Heart right ventricle (tissue), 16 donors: ENCODE results near the gene TP63. TPM values are rescaled to one million over a fixed set of nuclear protein-coding genes. Genes with fewer than 3 reads are reported as not detected.

Source experiments
- ATAC-seq, 8 donors: fragments of 200-7000 bp; cut with Tn5 transposase; one replicate each; pipeline ENCODE4 v1.9.1; 2020; ENCODE audit warnings: mild to moderate bottlenecking in 8 of 8, moderate library complexity in 8 of 8, moderate number of reproducible peaks in 1 of 8
- DNase-seq, 2 donors: peaks; one replicate each; pipeline ENCODE4 v3.0.0-alpha.2; 2020
- H3K27ac ChIP-seq, 10 donors: fragments of 200-600 bp; sonication (generic) in 2 of 10; one replicate each; pipeline versions ENCODE4 v1.5.0 to v1.8.0; 2020 to 2022; ENCODE audit warnings: mild to moderate bottlenecking in 3 of 10
- H3K27me3 ChIP-seq, 7 donors: fragments of 200-600 bp; one replicate each; pipeline ENCODE4 v1.8.0; 2021 to 2022; ENCODE audit warnings: mild to moderate bottlenecking in 2 of 7
- H3K36me3 ChIP-seq, 9 donors: fragments of 200-600 bp; sonication (generic) in 1 of 9; one replicate each; pipeline versions ENCODE4 v1.5.0 to v1.8.0; 2020 to 2022; ENCODE audit warnings: mild to moderate bottlenecking in 2 of 9
- H3K4me1 ChIP-seq, 9 donors: fragments of 200-600 bp; sonication (generic) in 1 of 9; one replicate each; pipeline versions ENCODE4 v1.5.0 to v1.8.0; 2020 to 2022; ENCODE audit warnings: mild to moderate bottlenecking in 4 of 9
- H3K4me3 ChIP-seq, 10 donors: fragments of 200-600 bp; sonication (generic) in 2 of 10; one replicate each; pipeline versions ENCODE4 v1.5.0 to v1.8.0; 2020 to 2022; ENCODE audit warnings: mild to moderate bottlenecking in 7 of 10, moderate library complexity in 2 of 10
- H3K9me3 ChIP-seq, 11 donors: fragments of 200-600 bp in 10 of 11; sonication (generic) in 2 of 11; one replicate each; pipeline versions ENCODE4 v1.5.0 to v1.8.0; 2013 to 2022; ENCODE audit warnings: mild to moderate bottlenecking in 2 of 11, control low read depth in 1 of 11, moderate library complexity in 1 of 11
- WGBS, 2 donors: extraction: QIAGEN DNeasy Blood & Tissue Kit; methylation state at CpG; one replicate each; pipeline ENCODE4 v1.1.7; 2013; ENCODE audit warnings: inconsistent platforms in 1 of 2; 5-methylcytosine and 5-hydroxymethylcytosine counted together
- intact Hi-C, 10 donors: fragments of 100-400 bp; cut with DNase I; formaldehyde crosslinking; loops; one replicate each; pipeline versions ENCODE4 v1.11.1 to v1.14.2; 2022
- polyA plus RNA-seq, 2 donors: library from polyadenylated mRNA; stranded (reverse); fragments of 200-250 nt; gene quantifications; one replicate each; pipeline ENCODE4 v1.2.3, GENCODE V29; 2013
- total RNA-seq, 10 donors: library from RNA; stranded (reverse); fragmentation: NEBNext Ultra II Directional in 3 of 10; extraction: Animal tissue kit (Norgen Biotek cat#: 25700) in 3 of 10; gene quantifications; one replicate each; pipeline versions ENCODE4 v1.2.1 to v1.2.4, GENCODE V29; 2021 to 2023
- TF ChIP-seq, protein P1 (sequence below), 9 donors: fragments of 200-600 bp; sonication (generic) in 2 of 9; IDR thresholded peaks; one replicate each; pipeline versions ENCODE4 v1.5.0 to v1.8.0; 2021 to 2022; ENCODE audit warnings: antibody characterized with exemption in 9 of 9, mild to moderate bottlenecking in 5 of 9, moderate library complexity in 1 of 9
- donor health status: Arrhythmogenic right ventricular cardiomyopathy.
- donor health status: ischemic (EF 13 %, LVEDD 7.1; RV severe dilation, severe dysfunction).
- donor health status: healthy with polysubstance abuse.
- donor health status: DM: no; HTN: yes; CAD: no.
- donor health status: DM: no; HTN: no; CAD: no.
- donor health status: ischemic (EF 25% LVEDD 6.9; RV normal size, moderate dysfunction).
- donor health status: ischemic (EF 25% LVEDD 5.7; RV mildly dilated, moderate dysfunction).
- donor health status: healthy.
- donor health status: DM: yes; HTN: yes; CAD: no.
- donor health status: Ischemic cardiomyopathy.
- donor health status: ischemic (EF 35%, LVEDD 5.7; RV mildly dilated, moderate dysfunction).
- donor health status: nonischemic (EF 11% LVEDD 7.7; RV severe dilation, severe dysfunction).
- donor health status: DM: yes; HTN: yes; CAD: no.
- donor health status: PGD.
- donor health status: ischemic (EF 29% LVEDD 5.4; RV normal size, mild dysfunction).
- donor health status: nonischemic (EF 23%, LVEDD 6.1; RV moderate dilation, normal function).

TP63 gene
- total and polyA plus RNA-seq, 12 donors: 0.07 to 1.5 (median 0.49) TPM

- intact Hi-C loops: no loop called here
- Histone ChIP-seq H3K4me3 (no peak overlapping the region), H3K27me3 (no peaks in the 10 kb centered on the region), H3K9me3 (no peaks in the 10 kb centered on the region), H3K36me3 (no peaks in the 10 kb centered on the region), H3K4me1 (peaks cover 0 to 9% (median 0%) of the 10 kb centered on the region in 9 donors), H3K27ac (no peak overlapping the region)
- ATAC-seq (no peak), DNase-seq (no peak)
- TF ChIP-seq, protein P1, sequence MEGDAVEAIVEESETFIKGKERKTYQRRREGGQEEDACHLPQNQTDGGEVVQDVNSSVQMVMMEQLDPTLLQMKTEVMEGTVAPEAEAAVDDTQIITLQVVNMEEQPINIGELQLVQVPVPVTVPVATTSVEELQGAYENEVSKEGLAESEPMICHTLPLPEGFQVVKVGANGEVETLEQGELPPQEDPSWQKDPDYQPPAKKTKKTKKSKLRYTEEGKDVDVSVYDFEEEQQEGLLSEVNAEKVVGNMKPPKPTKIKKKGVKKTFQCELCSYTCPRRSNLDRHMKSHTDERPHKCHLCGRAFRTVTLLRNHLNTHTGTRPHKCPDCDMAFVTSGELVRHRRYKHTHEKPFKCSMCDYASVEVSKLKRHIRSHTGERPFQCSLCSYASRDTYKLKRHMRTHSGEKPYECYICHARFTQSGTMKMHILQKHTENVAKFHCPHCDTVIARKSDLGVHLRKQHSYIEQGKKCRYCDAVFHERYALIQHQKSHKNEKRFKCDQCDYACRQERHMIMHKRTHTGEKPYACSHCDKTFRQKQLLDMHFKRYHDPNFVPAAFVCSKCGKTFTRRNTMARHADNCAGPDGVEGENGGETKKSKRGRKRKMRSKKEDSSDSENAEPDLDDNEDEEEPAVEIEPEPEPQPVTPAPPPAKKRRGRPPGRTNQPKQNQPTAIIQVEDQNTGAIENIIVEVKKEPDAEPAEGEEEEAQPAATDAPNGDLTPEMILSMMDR (IDR thresholded peaks at IDR 0.05): no peak
- WGBS, 2 donors: 94 to 95% methylated on average over 2 of the region's 2 CpGs
Measured at GRCh38 chr3:189820365-189820720, 189.2 kb downstream of the TP63 start.

DNA sequence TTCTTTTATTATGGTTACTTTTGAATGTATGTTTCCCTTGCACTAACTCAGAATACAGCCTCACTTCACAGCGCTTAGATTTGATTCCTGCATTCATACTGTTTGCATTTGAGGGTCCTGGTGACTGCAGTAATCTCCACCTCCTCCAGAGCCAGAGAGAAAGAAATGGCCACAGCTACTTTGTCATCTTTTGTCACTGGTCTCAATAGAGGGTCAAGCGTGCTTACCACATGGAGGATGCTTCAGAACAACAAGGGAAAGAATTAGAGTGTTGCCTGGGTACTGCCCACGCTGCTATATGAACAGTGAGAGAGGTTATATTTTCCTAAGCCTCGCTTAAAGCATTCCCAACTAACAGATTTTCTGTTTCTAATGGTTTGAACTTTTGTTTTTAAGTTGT lies 190.1 kb downstream of the TP63 start:
- no peaks in the 10 kb centered on the region for H3K36me3 ChIP-seq
- no peak for ATAC-seq
- H3K27me3 ChIP-seq: no peaks in the 10 kb centered on the region
- no peak for DNase-seq
- H3K4me1 ChIP-seq: peaks cover 0 to 9% (median 0%) of the 10 kb centered on the region in 9 donors
- no peak overlapping the region for H3K4me3 ChIP-seq
- TF ChIP-seq, protein P1 (IDR thresholded peaks at IDR 0.05): no peak
- H3K9me3 ChIP-seq: no peaks in the 10 kb centered on the region
- WGBS, 2 donors: 65 to 70% methylated on average over 4 of the region's 4 CpGs
- intact Hi-C loops: no loop called here
- no peak overlapping the region for H3K27ac ChIP-seq

DNA sequence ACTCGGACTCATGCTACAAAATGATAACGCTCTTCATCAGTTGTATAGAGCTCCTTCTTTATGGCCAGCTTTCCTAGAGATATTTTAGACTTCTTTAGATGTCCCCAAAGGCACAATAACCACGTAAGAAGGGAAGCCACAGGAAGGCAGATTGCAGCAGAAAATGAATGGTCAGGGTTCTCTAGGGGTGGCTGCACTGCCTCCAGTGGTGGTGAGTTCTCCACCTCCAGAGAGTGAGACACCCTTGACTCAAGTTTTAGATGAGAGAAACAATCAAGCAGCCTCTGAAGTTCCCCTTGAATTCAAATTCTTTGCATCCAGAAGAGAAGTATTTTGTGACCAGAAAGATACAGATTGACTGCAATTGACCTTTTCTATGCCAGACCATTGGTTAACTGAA lies 191.5 kb downstream of the TP63 start:
- no peak overlapping the region for H3K4me3 ChIP-seq
- WGBS, 2 donors: 31 to 49% methylated on average over 3 of the region's 3 CpGs
- TF ChIP-seq, protein P1 (IDR thresholded peaks at IDR 0.05): no peak
- ATAC-seq (peak in 1 of 8 donors; percentile 33), DNase-seq (no peak)
- intact Hi-C loops: no loop called here
- H3K36me3 ChIP-seq: no peaks in the 10 kb centered on the region
- H3K27me3 ChIP-seq: no peaks in the 10 kb centered on the region
- H3K27ac ChIP-seq: no peak overlapping the region
- H3K9me3 ChIP-seq: no peaks in the 10 kb centered on the region
- peaks cover 0 to 9% (median 0%) of the 10 kb centered on the region in 9 donors for H3K4me1 ChIP-seq

DNA sequence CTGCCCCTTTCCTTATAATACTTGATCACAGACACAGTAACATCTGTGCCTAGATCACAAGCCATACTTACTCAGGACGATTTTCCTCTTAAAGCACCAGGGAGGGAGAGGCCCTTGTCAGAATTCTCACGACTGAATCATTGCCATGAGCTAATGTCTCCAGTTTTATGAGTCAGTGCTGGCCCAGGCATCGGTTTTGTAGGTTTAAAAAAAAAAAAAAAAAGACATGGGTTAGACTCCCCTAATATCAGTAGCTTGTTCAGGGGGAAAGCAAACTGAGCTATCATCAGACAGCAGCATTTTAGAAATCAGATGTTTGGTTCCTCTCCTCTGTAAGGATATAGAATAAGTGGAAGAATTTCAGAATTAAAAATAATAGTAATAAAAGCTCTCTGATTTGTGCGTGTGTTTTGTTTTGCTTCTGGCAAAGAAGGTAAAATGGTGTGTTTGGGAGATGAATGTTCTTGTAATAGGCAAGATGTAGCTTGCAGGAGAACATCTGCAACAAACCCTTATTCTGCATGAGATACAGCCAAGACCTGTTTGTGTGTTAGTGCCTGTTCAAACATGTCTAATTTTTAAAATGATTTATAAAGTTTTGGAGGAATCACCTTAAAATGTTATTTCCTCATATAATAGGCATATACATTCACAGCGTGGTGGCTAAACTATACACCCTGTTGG lies 193.6 kb downstream of the TP63 start:
- WGBS, 2 donors: 58 to 65% methylated on average over 5 of the region's 5 CpGs
- DNase-seq (no peak), ATAC-seq (peak in 3 of 8 donors; percentile 11 to 82 (median 67))
- intact Hi-C loops: no loop called here
- H3K4me3 ChIP-seq: no peak overlapping the region
- H3K27ac ChIP-seq: no peak overlapping the region
- H3K36me3 ChIP-seq: no peaks in the 10 kb centered on the region
- TF ChIP-seq, protein P1 (IDR thresholded peaks at IDR 0.05): no peak
- H3K27me3 ChIP-seq: no peaks in the 10 kb centered on the region
- peaks cover 0 to 9% (median 0%) of the 10 kb centered on the region in 9 donors for H3K4me1 ChIP-seq
- no peaks in the 10 kb centered on the region for H3K9me3 ChIP-seq
